Ishikawa (cell line): ENCODE data around the gene FAIM2.

ENCODE experiments used
- EP300 ChIP-seq: IDR thresholded peaks from 2 replicates; pipeline ENCODE4 v1.6.1; 2012; ENCODE audit warnings: borderline replicate concordance
- FOXM1 ChIP-seq: IDR thresholded peaks from 2 replicates; pipeline ENCODE4 v1.6.1; 2012; ENCODE audit warnings: low read depth, borderline replicate concordance
- REST ChIP-seq: IDR thresholded peaks from 2 replicates; pipeline ENCODE4 v1.6.1; 2012; ENCODE audit warnings: low read depth, mild to moderate bottlenecking
- TCF12 ChIP-seq: IDR thresholded peaks from 2 replicates; pipeline ENCODE4 v1.6.1; 2012; ENCODE audit warnings: low read depth

DNA sequence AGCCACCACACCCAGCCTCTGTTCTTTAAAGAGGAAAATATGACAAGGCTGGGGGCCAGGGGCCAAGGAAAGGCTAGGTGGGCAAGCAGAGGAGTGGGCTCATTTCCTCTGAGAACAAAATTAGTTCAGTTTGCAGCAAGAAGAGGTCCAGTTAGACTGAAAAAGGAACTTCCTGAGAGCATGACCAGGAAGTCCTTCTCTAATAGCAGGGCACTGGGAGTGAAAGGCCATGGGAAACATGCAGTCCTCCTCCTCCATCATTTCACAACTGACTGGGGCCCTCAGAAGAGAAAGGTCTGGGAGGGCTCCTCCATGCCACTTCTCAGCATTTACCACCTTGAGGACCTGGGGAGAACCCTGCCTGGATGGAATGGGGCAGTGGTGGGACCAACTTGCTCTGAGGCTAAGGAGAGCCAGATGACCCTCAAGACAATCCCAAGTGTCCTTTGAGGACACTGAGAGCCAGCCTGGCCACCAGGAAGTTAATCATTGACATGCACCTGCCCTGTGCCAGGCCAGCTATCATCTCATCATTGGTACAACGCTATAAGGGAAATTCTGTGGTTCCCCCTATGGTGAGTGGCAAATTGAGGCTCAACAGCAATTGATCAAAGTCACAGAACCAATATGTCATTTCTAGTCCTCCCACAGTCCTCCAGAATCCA is 48.8 kb upstream of the FAIM2 start:
- TF ChIP-seq TCF12, result no peak
- TF ChIP-seq FOXM1, result no peak
- TF ChIP-seq EP300, result no peak
- TF ChIP-seq REST, result no peak
